Fibroblast of skin of right biceps (primary cell): Measurements from ENCODE around the gene AK5.

Experiments used
- DNase-seq: peaks from one replicate; pipeline ENCODE4 v3.0.0-alpha.2; 2013

Gene AK5

DNA sequence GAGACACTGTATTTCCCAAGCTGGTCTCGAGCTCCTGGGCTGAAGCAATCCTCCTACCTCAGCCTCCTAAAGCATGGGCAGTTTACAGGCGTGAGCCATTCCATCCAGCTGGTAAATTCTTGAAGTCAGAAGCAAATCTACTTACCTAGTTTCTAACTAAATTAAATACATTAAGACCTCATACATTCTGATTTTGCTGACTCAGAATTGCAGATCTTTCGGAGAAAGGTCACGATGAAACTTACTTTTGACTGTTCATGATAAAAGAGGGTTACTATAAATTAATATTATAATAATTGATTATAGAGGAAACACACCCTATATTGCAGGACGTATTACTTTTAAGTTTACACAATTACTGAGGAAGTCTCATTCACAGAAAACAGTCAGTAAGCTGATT lies 268.3 kb downstream of the AK5 start:
- DNase-seq, result no peak

- DNase-seq, result no peak
Observed at GRCh38 chr1:77552626-77553025, 270.8 kb downstream of the AK5 start.

DNA sequence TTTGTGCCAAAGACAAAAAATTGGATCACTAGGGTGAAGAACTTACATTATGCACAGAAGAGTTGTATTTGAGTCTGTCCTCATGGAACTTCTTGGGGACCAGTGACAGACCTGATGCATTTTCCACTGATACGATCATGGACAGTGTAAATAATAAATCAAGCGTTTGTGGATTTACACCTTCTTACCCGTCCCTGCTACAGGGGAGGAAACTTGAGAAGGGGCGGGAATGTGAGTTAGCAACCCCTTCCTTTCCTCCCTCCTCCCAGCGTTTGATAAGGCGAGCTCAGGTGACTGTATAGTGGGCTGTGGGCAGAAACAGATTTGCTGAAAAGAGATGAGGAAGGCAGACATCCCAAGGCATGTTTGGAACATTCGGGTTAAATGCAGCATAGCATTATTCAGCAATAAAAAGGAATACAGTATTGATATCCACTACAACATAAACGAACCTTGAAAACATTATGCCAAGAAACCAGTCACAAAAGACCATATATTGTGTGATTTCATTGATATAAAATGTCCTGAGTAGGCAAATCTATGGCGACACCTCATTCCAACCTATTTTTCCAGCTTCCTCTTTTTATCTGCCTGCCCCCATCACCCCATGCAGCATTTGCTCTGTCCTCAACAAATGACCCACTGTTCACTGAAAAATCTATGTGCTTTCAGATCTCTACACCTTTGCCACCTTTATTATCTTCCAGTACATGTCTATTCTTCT lies 271.9 kb downstream of the AK5 start:
- DNase-seq, result no peak

GRCh38 chr1:77556045-77556444 lies 274.2 kb downstream of the AK5 start:
- no peak for DNase-seq

DNA sequence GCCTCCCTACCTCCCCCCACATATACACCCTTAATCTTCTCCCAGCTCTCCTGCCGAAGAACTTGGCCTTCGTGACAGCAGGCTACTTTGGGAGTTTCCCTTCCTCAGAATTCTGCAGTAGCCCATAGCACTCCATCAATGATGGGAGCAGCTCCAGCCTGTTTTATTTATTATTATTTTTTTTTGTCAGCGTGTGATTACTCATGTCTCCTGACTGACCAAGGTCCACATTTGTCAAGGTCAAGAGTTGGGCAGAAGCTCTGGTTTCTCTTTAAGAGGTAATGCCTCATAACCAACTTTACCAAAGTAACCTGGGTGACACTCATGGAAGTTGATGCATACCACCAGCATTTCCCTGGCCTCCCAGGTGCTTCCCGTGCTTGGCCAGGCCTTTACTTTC lies 275.2 kb downstream of the AK5 start:
- no peak for DNase-seq

DNA sequence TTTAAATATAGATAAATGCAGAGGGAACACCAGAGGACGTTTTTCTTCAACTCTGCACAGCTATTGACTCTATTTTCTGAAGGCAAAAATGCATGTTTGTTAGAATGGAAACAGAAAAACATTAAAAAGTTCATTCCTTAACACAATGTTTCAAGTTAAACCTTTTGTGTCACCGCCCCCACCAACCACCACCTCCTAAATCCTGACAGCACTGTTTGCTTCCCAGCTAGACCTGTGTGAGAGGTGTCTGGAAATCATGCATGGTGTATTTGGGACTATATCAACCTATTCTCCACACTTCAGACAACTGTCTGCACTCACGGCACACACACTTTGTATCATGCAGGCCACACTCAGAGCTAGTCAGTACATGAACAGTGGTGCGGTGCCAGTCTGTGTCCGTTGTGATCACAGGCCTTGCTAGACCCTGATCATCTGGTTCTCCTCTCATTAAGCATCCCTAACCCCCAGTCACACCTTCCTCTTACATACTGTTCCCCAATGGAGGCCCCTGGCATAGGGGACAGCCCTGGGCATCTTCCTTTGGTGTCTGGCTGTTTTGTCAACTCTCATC lies 276.9 kb downstream of the AK5 start:
- no peak for DNase-seq

DNA sequence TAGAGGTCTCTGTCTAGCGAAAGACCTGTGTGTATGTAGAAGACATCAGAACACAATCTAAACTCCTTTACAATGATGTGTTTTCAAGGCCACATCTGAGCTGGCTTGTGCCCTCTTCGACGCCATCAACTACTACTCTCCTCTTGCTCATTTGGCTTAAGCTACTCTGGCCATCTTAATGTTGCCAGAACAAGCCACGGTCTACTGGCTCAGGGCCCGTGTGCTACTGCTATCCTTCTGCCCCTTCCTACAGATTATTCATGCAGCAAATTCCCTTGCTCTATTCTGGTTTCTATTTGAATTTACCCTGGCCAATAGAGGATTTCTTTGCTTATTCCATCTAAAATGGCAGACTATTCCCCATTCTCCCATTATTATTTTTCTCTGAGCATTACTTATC lies 278.9 kb downstream of the AK5 start:
- DNase-seq, result no peak

- no peak for DNase-seq
Observed at GRCh38 chr1:77562596-77563150, 280.9 kb downstream of the AK5 start.

DNA sequence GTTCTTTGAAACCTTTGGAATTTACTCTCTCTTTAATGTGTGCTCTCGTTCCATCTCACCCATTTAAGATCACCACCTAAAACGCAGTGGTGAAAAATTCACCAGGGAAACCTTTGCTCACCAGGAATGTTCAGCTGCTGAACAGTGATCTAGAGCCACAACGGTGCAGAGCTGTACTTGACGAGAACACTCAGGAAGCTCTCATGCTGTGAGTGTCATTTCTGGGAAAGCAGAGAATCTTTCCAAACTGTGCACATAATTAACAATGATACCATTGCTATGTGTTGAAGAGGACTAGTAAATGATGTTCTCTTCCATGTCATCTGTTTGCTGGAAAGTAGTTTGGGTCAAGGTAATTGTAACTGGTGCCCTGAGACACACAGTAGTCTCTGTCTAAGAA lies 283.5 kb downstream of the AK5 start:
- no peak for DNase-seq

- DNase-seq, result no peak
Observed at GRCh38 chr1:77571642-77572041, 289.8 kb downstream of the AK5 start.

DNA sequence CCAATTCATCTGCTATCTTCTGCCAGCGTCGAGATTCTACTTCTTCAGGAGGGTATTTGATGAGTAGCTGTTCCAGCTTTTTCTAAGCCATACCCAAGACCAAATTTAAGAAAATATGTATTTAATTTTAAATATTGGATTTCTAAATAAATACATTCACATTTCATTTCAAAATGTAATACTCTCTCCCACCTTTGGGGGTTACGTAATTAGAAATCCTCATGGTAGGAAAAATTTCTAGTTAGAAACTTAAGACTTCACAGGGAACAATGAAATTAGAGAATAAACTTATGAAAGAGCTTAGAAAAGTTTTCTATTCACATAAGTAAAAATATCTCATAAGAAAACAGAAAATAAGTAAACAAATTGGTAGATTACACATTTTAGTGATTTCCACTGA lies 297.7 kb downstream of the AK5 start:
- no peak for DNase-seq

DNA sequence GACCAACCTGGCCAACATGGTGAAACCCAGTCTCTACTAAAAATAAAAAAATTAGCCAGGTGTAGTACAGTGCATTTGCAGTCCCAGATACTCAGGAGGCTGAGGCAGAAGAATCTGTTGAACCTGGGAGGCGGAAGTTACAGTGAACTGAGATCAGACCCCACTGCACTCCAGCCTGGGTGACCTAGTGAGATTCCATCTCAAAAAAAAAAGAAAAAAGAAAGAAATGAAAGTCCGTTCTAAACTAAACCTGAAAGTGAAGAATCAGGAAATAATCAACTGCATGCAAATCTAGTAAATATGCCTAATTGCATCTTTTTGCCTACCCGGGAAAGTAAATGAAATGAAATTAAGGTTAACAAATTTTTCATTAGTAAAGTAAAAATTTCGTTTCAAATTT lies 301.1 kb downstream of the AK5 start:
- DNase-seq, result no peak

- DNase-seq, result no peak
Observed at GRCh38 chr1:77583483-77583882, 301.7 kb downstream of the AK5 start.

GRCh38 chr1:77584884-77585283 lies 303.1 kb downstream of the AK5 start:
- no peak for DNase-seq

DNA sequence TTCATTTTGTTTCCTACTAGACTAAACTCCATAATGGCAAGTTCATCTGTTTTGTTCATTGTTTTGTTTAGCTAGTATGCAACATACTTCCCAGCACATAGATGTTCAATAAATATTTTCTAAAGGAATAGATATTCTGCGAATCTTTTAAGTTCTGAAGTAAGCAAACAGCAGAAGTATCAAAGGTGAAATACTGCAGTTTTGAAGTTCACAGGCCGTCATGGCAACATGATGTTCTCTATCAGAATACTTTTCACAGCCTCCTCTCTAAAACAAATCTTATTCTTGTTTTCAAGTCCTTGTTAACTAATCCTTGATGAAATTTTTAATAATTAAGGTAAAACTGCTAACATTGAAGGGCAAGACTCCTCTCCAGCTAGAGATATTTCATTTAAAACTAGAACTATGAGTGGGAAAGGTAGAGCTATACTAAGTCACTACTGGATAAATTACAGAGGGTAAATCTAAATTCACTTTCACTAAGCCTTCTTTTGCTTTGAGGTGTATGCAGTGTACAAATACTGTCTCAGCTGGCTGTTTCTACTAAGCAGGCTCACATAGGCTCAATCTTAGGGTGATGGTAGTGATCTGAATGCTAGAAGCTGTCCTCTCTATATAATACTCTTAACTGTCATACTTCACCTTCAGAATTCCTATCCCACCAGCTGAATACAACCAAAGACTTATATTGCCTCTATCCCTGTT lies 303.9 kb downstream of the AK5 start:
- no peak for DNase-seq

DNA sequence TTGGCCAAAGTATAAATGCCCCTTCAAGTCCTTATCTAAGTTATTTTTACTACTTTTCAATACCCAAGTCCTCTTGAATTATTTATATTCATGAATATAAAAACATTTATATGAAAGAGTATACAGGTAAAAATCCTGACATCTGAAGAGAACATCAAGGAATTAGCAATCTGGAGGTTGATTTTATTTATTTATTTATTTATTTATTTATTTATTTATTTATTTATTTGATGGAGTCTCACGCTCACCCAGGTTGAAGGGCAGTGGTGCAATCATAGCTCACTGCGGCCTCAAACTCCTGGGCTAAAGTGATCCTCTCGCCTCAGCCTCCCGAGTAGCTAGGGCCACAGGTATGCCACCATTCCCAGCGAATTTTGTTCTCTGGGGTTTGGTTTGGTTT lies 307.4 kb downstream of the AK5 start:
- DNase-seq, result no peak

- no peak for DNase-seq
Observed at GRCh38 chr1:77590651-77591050, 308.8 kb downstream of the AK5 start.

DNA sequence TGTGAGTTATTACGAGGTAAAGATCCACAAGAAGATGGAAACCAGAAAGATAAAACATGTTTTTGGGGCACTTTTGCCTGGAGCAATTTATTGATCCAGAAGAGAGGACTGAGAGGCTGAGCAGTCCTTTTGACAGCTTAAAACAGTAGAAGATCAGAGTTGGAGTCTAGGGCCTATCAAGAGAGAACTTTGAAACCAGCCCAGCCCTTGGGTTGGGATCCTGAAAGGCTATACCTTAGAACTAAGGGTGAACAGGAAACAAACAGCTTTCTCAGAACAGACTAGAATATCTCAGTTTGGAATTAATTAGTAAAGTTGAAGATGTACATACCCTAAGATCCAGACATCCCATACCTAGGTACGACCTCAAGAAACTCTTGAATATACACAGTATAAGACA lies 311.1 kb downstream of the AK5 start:
- DNase-seq, result no peak

DNA sequence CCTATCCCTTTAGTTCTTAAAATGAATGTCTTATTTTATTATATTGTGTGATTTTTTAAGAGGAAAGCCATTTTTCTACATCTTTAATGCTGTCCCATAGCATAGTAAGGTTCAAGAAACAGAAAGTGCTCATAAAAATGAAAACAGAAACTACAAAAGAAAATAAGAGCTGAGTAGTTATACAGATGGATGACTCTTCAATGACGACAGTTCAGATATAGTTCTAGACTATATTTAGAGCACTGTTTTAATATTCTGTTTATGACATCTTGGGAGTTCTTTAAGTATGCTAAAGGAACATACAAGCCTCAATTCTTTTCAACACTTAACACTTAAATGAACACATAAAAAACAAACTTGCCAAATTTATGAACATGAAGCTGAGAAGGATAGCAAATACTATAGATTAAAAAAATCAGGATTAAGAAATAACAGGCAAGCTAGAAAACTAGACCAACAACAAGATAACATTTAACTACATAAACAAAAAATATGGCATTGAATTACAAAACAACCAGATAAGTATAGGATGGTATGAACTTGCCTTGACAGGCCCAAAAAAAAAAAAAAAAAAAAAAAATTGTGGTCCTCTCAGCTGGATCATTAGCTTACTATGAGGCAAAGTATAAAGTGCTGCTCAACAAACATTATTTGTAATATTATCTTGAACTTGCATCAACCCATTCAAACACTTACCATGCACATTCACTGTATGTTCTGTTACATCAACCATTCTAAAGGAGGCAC lies 312.7 kb downstream of the AK5 start:
- no peak for DNase-seq

DNA sequence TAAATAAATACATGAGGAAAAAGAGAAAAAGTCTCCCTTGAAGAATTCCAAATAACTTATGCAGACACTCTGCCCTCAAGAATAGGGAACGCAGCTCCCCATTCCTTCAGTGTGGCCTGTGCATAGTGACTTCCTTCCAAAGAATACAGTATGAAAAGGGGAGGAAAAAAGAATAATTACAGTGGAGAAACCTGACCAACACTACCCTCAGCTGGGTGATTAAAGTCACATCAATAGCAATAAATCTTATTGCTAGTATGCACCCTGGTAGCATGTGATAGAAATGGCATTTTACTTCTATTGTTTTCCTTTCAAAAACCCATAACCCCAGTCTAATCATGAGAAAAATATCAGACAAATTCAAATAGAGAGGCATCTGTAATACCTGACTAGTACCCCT lies 315.5 kb downstream of the AK5 start:
- DNase-seq, result no peak

GRCh38 chr1:77605246-77606026 lies 323.6 kb downstream of the AK5 start:
- DNase-seq, result peak; percentile 58

- DNase-seq, result no peak
Observed at GRCh38 chr1:77608893-77609292, 327.1 kb downstream of the AK5 start.
